ENCODE results near the gene RPN2.
"Not testable (repeated sequence)": the region's sequence is repeated elsewhere in the genome, so short reads cannot be mapped to it uniquely, and the experiment has no call there.

RPN2 gene

GRCh38 chr20:37178839-37179682 is at the start of gene RPN2, which contains the start of gene MROH8:
Gene RPN2 (plus strand): TSS chr20:37179330. CDS start chr20:37179357, 27 bp downstream.
Gene MROH8 (minus strand): TSS chr20:37179548.
- DNase-seq, result peak; percentile 94

- DNase-seq, result no peak
Observed at GRCh38 chr20:37131486-37131885, 47.6 kb upstream of the RPN2 start.

- no peak for DNase-seq
Observed at GRCh38 chr20:37133952-37134351, 45.2 kb upstream of the RPN2 start.

GRCh38 chr20:37137547-37137946 is 41.6 kb upstream of the RPN2 start:
- DNase-seq, result no peak

- no peak for DNase-seq
Observed at GRCh38 chr20:37142708-37143107, 36.4 kb upstream of the RPN2 start.

- no peak for DNase-seq
Observed at GRCh38 chr20:37144856-37145404, 34.2 kb upstream of the RPN2 start.

GRCh38 chr20:37147250-37147649 is 31.9 kb upstream of the RPN2 start:
- no peak for DNase-seq

GRCh38 chr20:37150864-37151263 is 28.3 kb upstream of the RPN2 start:
- not testable (repeated sequence) for DNase-seq

GRCh38 chr20:37151529-37151928 is 27.6 kb upstream of the RPN2 start:
- DNase-seq, result no peak

GRCh38 chr20:37152284-37152683 is 26.8 kb upstream of the RPN2 start:
- DNase-seq, result no peak

GRCh38 chr20:37154684-37155298 is 24.3 kb upstream of the RPN2 start:
- DNase-seq, result no peak

- DNase-seq, result no peak
Observed at GRCh38 chr20:37155987-37156386, 23.1 kb upstream of the RPN2 start.

- DNase-seq, result no peak
Observed at GRCh38 chr20:37158248-37158647, 20.9 kb upstream of the RPN2 start.

- DNase-seq, result no peak
Observed at GRCh38 chr20:37160683-37161082, 18.4 kb upstream of the RPN2 start.

GRCh38 chr20:37161830-37162549 is 17.1 kb upstream of the RPN2 start:
- no peak for DNase-seq

- DNase-seq, result no peak
Observed at GRCh38 chr20:37162646-37163045, 16.5 kb upstream of the RPN2 start.

- DNase-seq, result no peak
Observed at GRCh38 chr20:37163832-37164554, 15.1 kb upstream of the RPN2 start.

- DNase-seq, result no peak
Observed at GRCh38 chr20:37165031-37165430, 14.1 kb upstream of the RPN2 start.

- DNase-seq, result no peak
Observed at GRCh38 chr20:37166867-37167266, 12.3 kb upstream of the RPN2 start.

GRCh38 chr20:37172836-37173235 is 6.3 kb upstream of the RPN2 start:
- DNase-seq, result no peak

- DNase-seq, result no peak
Observed at GRCh38 chr20:37179683-37180524, 774 bp downstream of the RPN2 start.

GRCh38 chr20:37185686-37186085 is 6.6 kb downstream of the RPN2 start:
- no peak for DNase-seq

Data from NK-92 treated with Interleukin-12 subunit alpha and Interleukin-12 subunit beta, amount 100 ng/mL, for 24 hours (cell line).